ENCODE measurements around the gene MYOM1.

DNA sequence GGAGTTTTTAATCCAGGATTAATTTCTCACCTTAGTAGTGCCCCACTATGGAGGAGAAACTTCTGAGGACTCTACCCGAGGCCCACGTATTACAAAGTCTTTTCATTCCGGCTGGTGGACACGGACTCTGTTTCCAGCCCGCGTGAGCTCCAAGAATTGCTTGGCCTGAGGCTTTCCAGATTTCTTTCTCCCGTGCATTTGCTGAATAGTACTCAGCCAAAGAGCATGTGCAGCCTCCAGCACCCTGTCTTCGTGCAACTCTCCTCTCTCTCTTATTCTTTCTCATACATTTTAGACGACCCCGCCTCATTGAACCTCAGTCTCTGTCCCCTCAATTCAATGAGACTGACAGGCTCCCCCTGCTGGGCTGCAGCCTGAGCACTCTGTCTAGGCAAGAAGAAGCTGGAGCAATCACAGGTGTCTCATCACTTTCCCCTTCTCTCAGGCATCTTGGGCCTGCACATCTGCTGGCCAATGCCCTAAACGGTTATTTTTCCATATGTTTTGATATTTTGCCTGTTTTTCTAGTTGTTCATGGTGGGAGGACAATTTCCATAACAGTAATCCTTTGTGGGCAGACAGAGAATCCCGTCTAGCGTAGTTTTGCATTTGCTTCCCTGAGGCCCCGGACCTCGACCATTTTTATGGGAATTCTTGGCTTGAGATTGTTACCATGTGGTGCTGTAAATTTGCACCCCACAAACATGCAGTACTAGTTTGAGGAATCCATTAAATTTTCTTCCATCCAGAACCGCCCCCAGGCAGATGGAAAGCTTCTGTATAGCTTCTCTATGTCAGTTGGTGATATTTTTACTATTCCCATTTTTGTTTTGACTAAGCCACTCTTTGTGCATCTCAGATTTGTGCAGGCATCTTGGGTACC, 156.7 kb downstream of the MYOM1 start:
- TF ChIP-seq YY1 (IDR thresholded peaks at IDR 0.05; ENCODE audit: insufficient read depth, insufficient read length) (no peak), ZNF274 (IDR thresholded peaks at IDR 0.05; ENCODE audit: low read depth, low read length) (no peak)
